Measurements from ENCODE around the gene EHD2.
A peak's percentile ranks its signal among the peaks of the same experiment; 100 is the strongest.

GRCh38 chr19:47768604-47769003 is 55.4 kb downstream of the EHD2 start:
- TF ChIP-seq, protein P1, sequence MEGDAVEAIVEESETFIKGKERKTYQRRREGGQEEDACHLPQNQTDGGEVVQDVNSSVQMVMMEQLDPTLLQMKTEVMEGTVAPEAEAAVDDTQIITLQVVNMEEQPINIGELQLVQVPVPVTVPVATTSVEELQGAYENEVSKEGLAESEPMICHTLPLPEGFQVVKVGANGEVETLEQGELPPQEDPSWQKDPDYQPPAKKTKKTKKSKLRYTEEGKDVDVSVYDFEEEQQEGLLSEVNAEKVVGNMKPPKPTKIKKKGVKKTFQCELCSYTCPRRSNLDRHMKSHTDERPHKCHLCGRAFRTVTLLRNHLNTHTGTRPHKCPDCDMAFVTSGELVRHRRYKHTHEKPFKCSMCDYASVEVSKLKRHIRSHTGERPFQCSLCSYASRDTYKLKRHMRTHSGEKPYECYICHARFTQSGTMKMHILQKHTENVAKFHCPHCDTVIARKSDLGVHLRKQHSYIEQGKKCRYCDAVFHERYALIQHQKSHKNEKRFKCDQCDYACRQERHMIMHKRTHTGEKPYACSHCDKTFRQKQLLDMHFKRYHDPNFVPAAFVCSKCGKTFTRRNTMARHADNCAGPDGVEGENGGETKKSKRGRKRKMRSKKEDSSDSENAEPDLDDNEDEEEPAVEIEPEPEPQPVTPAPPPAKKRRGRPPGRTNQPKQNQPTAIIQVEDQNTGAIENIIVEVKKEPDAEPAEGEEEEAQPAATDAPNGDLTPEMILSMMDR (conservative IDR thresholded peaks at IDR 0.05; ENCODE audit: low read depth, low read length) = 0 out of 2 replicates have a peak, but pooled peaks have one; percentile 1
- no peak for TF ChIP-seq POLR2A (IDR thresholded peaks at IDR 0.05; ENCODE audit: low read depth, low read length)
- no peak for TF ChIP-seq FOS (IDR thresholded peaks at IDR 0.05; ENCODE audit: low read depth, low read length)
- TF ChIP-seq, protein P2, sequence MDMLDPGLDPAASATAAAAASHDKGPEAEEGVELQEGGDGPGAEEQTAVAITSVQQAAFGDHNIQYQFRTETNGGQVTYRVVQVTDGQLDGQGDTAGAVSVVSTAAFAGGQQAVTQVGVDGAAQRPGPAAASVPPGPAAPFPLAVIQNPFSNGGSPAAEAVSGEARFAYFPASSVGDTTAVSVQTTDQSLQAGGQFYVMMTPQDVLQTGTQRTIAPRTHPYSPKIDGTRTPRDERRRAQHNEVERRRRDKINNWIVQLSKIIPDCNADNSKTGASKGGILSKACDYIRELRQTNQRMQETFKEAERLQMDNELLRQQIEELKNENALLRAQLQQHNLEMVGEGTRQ (IDR thresholded peaks at IDR 0.05; ENCODE audit: low read depth, low read length) = no peak
- TF ChIP-seq CEBPB (IDR thresholded peaks at IDR 0.05; ENCODE audit: low read depth, low read length) = no peak
- no peak for TF ChIP-seq NFE2L2 (IDR thresholded peaks at IDR 0.05; ENCODE audit: low read depth, low read length)
- no peak for TF ChIP-seq ELK1 (IDR thresholded peaks at IDR 0.05; ENCODE audit: borderline replicate concordance, low read depth, low read length)
- no peak for TF ChIP-seq RAD21 (IDR thresholded peaks at IDR 0.05; ENCODE audit: low read length)
- TF ChIP-seq MAFK (IDR thresholded peaks at IDR 0.05; ENCODE audit: low read depth, low read length) = no peak
- TF ChIP-seq MAZ (IDR thresholded peaks at IDR 0.05; ENCODE audit: borderline replicate concordance, low read depth, low read length) = no peak
- TF ChIP-seq RCOR1 (IDR thresholded peaks at IDR 0.05; ENCODE audit: insufficient replicate concordance, low read length) = no peak
- TF ChIP-seq SMC3 (IDR thresholded peaks at IDR 0.05; ENCODE audit: low read depth, low read length) = no peak
- TF ChIP-seq RFX5 (IDR thresholded peaks at IDR 0.05; ENCODE audit: low read depth, low read length) = no peak
- TF ChIP-seq CHD1 (IDR thresholded peaks at IDR 0.05; ENCODE audit: low read depth, low read length) = no peak

Data from IMR-90 (cell line).